SK-N-SH (cell line): ENCODE data around the gene ESRRG. TPM values are rescaled to one million over a fixed set of nuclear protein-coding genes. Genes with fewer than 3 reads are reported as not detected.
"Not testable (repeated sequence)": the region's sequence is repeated elsewhere in the genome, so short reads cannot be mapped to it uniquely, and the experiment has no call there.

Experiments
- CTCF ChIA-PET: fragments of 300-600, 350-600 bp; formaldehyde crosslinking; extraction: SDS; loops from one replicate; lab custom pipeline; 2021; lab: Yijun Ruan, JAX
- POLR2A ChIA-PET: fragments of 350-600 bp; sonication (Branson Sonifier 250); formaldehyde crosslinking; extraction: SDS; loops from one replicate; lab custom pipeline; 2020; ENCODE audit warnings: antibody characterized with exemption, inconsistent platforms; lab: Yijun Ruan, JAX
- DNase-seq: peaks from one replicate; pipeline ENCODE4 v3.0.0; 2012
- H2AFZ ChIP-seq: fragments of 200-600 bp; sonication (generic); 2 replicates; pipeline ENCODE4 v1.8.1; 2016; ENCODE audit warnings: antibody characterized with exemption, mild to moderate bottlenecking, low read depth
- H3F3A ChIP-seq: fragments of 200-600 bp; sonication (generic); replicated peaks from 2 replicates; pipeline ENCODE3; 2016; ENCODE audit warnings: antibody characterized with exemption, mild to moderate bottlenecking; ENCODE audit not compliant: insufficient read depth
- H3K27ac ChIP-seq, 2 experiments: fragments of 200-500 bp in 1 of 2; fragments of 200-600 bp in 1 of 2; sonication (Bioruptor generic) in 1 of 2; sonication (generic), shearing (Covaris generic) in 1 of 2; 2 replicates each; pipeline versions ENCODE4 v1.5.1 to v1.6.1; 2014 to 2016; ENCODE audit warnings: low read depth in 2 of 2, inconsistent platforms in 1 of 2, low read length in 1 of 2, mild to moderate bottlenecking in 1 of 2, mixed read lengths in 1 of 2
- H3K27me3 ChIP-seq: fragments of 200-600 bp; sonication (generic), shearing (Covaris generic); 2 replicates; pipeline ENCODE4 v1.6.1; 2016; ENCODE audit warnings: mixed run types; ENCODE audit not compliant: insufficient read depth
- H3K36me3 ChIP-seq, 2 experiments: fragments of 200-500 bp in 1 of 2; fragments of 200-600 bp in 1 of 2; sonication (Bioruptor generic) in 1 of 2; sonication (generic) in 1 of 2; replicated peaks in 1 of 2; 2 replicates each; pipeline versions ENCODE3 to v1.5.1; 2014 to 2016; ENCODE audit warnings: low read length in 1 of 2, mild to moderate bottlenecking in 1 of 2; ENCODE audit not compliant: insufficient read depth in 2 of 2, control insufficient read depth in 1 of 2
- H3K4me1 ChIP-seq, 2 experiments: fragments of 200-500 bp in 1 of 2; fragments of 200-600 bp in 1 of 2; sonication (Bioruptor generic) in 1 of 2; sonication (generic), shearing (Covaris generic) in 1 of 2; 2 replicates each; pipeline versions ENCODE4 v1.5.1 to v1.6.1; 2014 to 2016; ENCODE audit warnings: low read depth in 1 of 2, low read length in 1 of 2, mixed run types in 1 of 2; ENCODE audit not compliant: insufficient read depth in 2 of 2, control insufficient read depth in 1 of 2
- H3K4me2 ChIP-seq: fragments of 200-600 bp; sonication (generic), shearing (Covaris generic); 2 replicates; pipeline ENCODE4 v1.6.1; 2017; ENCODE audit warnings: mixed run types
- H3K4me3 ChIP-seq, 2 experiments: fragments of 200-500 bp in 1 of 2; fragments of 200-600 bp in 1 of 2; sonication (Bioruptor generic) in 1 of 2; sonication (generic), shearing (Covaris generic) in 1 of 2; 2 replicates each; pipeline versions ENCODE4 v1.5.1 to v1.8.1; 2014 to 2016; ENCODE audit warnings: low read depth in 2 of 2, inconsistent platforms in 1 of 2, low read length in 1 of 2, mild to moderate bottlenecking in 1 of 2, mixed read lengths in 1 of 2, moderate library complexity in 1 of 2
- H3K79me2 ChIP-seq: fragments of 200-600 bp; sonication (generic); 2 replicates; pipeline ENCODE4 v1.8.1; 2017; ENCODE audit warnings: mild to moderate bottlenecking; ENCODE audit not compliant: insufficient read depth
- H3K9ac ChIP-seq: fragments of 200-600 bp; sonication (generic); 2 replicates; pipeline ENCODE4 v1.6.1; 2017; ENCODE audit warnings: mixed run types
- H3K9me2 ChIP-seq: fragments of 200-600 bp; sonication (generic); 2 replicates; pipeline ENCODE4 v1.6.1; 2017; ENCODE audit warnings: mixed run types
- H3K9me3 ChIP-seq: fragments of 200-600 bp; sonication (generic); 2 replicates; pipeline ENCODE4 v1.6.1; 2017; ENCODE audit warnings: mixed run types, mild to moderate bottlenecking, moderate library complexity
- H4K20me1 ChIP-seq: fragments of 200-600 bp; sonication (generic); 2 replicates; pipeline ENCODE4 v1.6.1; 2017; ENCODE audit warnings: mild to moderate bottlenecking, mixed run types; ENCODE audit not compliant: insufficient read depth
- EZH2phosphoT487 ChIP-seq: fragments of 200-600 bp; sonication (generic); IDR thresholded peaks from 2 replicates; pipeline ENCODE4 v1.6.1; 2017; ENCODE audit warnings: low read depth, mixed run types, mild to moderate bottlenecking, antibody characterized with exemption, moderate library complexity, borderline replicate concordance
- FOSL2 ChIP-seq: IDR thresholded peaks from 2 replicates; pipeline ENCODE4 v1.4.0; 2012; ENCODE audit warnings: low read depth, mild to moderate bottlenecking, moderate library complexity, borderline replicate concordance
- FOXM1 ChIP-seq: IDR thresholded peaks from 2 replicates; pipeline ENCODE4 v1.4.0; 2012; ENCODE audit warnings: low read depth, mild to moderate bottlenecking
- GABPA ChIP-seq: IDR thresholded peaks from 2 replicates; pipeline ENCODE4 v1.4.0; 2012; ENCODE audit warnings: low read depth, mild to moderate bottlenecking
- MAX ChIP-seq: IDR thresholded peaks from 2 replicates; pipeline ENCODE4 v1.4.0; 2012; ENCODE audit warnings: low read depth
- MEF2A ChIP-seq: IDR thresholded peaks from 2 replicates; pipeline ENCODE4 v1.4.0; 2012; ENCODE audit warnings: low read depth, borderline replicate concordance
- NFIC ChIP-seq: IDR thresholded peaks from 2 replicates; pipeline ENCODE4 v1.4.0; 2012; ENCODE audit warnings: borderline replicate concordance
- NRF1 ChIP-seq: IDR thresholded peaks from 2 replicates; pipeline ENCODE4 v1.6.1; 2012; ENCODE audit warnings: low read depth, mild to moderate bottlenecking, low read length
- RXRA ChIP-seq: IDR thresholded peaks from 2 replicates; pipeline ENCODE4 v1.4.0; 2012; ENCODE audit warnings: low read depth, mild to moderate bottlenecking, borderline replicate concordance
- SIN3A ChIP-seq: IDR thresholded peaks from 2 replicates; pipeline ENCODE4 v1.6.1; 2012; ENCODE audit warnings: low read depth, mild to moderate bottlenecking, low read length, moderate library complexity, borderline replicate concordance
- TEAD4 ChIP-seq: IDR thresholded peaks from 2 replicates; pipeline ENCODE4 v1.4.0; 2012; ENCODE audit warnings: mild to moderate bottlenecking, borderline replicate concordance; ENCODE audit not compliant: insufficient read depth
- YY1 ChIP-seq: IDR thresholded peaks from 2 replicates; pipeline ENCODE4 v1.4.0; 2012; ENCODE audit warnings: low read depth, mild to moderate bottlenecking
- WGBS: methylation state at CpG from one replicate; pipeline ENCODE4 v1.1.6; 2017; ENCODE audit warnings: low lambda C conversion rate; 5-methylcytosine and 5-hydroxymethylcytosine counted together
- polyA plus RNA-seq, 3 experiments: library from polyadenylated mRNA; depleted of rRNA; stranded (reverse); fragments of >200 nt; gene quantifications; 2 replicates each; pipeline ENCODE4 v1.2.3, GENCODE V29; 2012
- TF ChIP-seq, protein P1 (sequence below): fragments of 150-350 bp; IDR thresholded peaks from 2 replicates; pipeline ENCODE4 v1.6.1; 2017; ENCODE audit warnings: antibody characterized with exemption, low read length, low read depth, borderline replicate concordance
- TF ChIP-seq, protein P2 (sequence below): fragments of 150-350 bp; IDR thresholded peaks from 2 replicates; pipeline ENCODE4 v1.6.1; 2016; ENCODE audit warnings: mild to moderate bottlenecking, low read depth, low read length
- TF ChIP-seq, protein P3 (sequence below): IDR thresholded peaks from 2 replicates; pipeline ENCODE4; 2012

The ESRRG gene
- polyA plus RNA-seq, 1 of the 3 experiments (the other 2 are of a cell fraction), result 0.26 TPM

GRCh38 chr1:216529851-216530250 is 193.4 kb downstream of the ESRRG start:
- H3K9me2 ChIP-seq, H3K9me3 ChIP-seq, H3K79me2 ChIP-seq, CTCF ChIA-PET, H3K4me2 ChIP-seq, H2AFZ ChIP-seq, H3K9ac ChIP-seq, H3K27me3 ChIP-seq, H3K36me3 ChIP-seq, H3F3A ChIP-seq, POLR2A ChIA-PET, DNase-seq, H4K20me1 ChIP-seq, H3K4me3 ChIP-seq, H3K27ac ChIP-seq: not testable (repeated sequence)
- peaks cover 0 to 34% of the 10 kb centered on the region in 2 experiments; a peak in 2 of 4 replicates for H3K4me1 ChIP-seq
- WGBS, result 89% methylated on average over 3 of the region's 3 CpGs

- Histone ChIP-seq H3K4me1 (peaks cover 0 to 26% of the 10 kb centered on the region in 2 experiments; a peak in 2 of 4 replicates), H4K20me1 (no peaks in the 10 kb centered on the region), H3K9me3 (no peaks in the 10 kb centered on the region), H2AFZ (no peak overlapping the region), H3K4me3 (no peak overlapping the region), H3K27me3 (no peaks in the 10 kb centered on the region), H3K9me2 (no peaks in the 10 kb centered on the region), H3K27ac (no peak overlapping the region), H3K79me2 (no peaks in the 10 kb centered on the region), H3K36me3 (no peaks in the 10 kb centered on the region), H3F3A (no peaks in the 10 kb centered on the region), H3K9ac (no peak overlapping the region), H3K4me2 (no peak overlapping the region)
- 82% methylated on average over 1 of the region's 1 CpG for WGBS
- ChIA-PET CTCF (interaction anchor here (0.8 kb wide), 1 partner anchor 307 kb away, joined by 3 read pairs; no protein-coding TSS in a partner anchor), POLR2A (no interaction called here)
- no peak for DNase-seq
- no peak for TF ChIP-seq MEF2A
- no peak for TF ChIP-seq FOXM1
- TF ChIP-seq YY1, result no peak
- TF ChIP-seq, protein P1, sequence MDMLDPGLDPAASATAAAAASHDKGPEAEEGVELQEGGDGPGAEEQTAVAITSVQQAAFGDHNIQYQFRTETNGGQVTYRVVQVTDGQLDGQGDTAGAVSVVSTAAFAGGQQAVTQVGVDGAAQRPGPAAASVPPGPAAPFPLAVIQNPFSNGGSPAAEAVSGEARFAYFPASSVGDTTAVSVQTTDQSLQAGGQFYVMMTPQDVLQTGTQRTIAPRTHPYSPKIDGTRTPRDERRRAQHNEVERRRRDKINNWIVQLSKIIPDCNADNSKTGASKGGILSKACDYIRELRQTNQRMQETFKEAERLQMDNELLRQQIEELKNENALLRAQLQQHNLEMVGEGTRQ, result no peak
- TF ChIP-seq MAX, result no peak
- no peak for TF ChIP-seq NRF1
- no peak for TF ChIP-seq FOSL2
- no peak for TF ChIP-seq SIN3A
- no peak for TF ChIP-seq GABPA
- TF ChIP-seq EZH2phosphoT487, result no peak
- no peak for TF ChIP-seq NFIC
- TF ChIP-seq RXRA, result no peak
- TF ChIP-seq, protein P2, sequence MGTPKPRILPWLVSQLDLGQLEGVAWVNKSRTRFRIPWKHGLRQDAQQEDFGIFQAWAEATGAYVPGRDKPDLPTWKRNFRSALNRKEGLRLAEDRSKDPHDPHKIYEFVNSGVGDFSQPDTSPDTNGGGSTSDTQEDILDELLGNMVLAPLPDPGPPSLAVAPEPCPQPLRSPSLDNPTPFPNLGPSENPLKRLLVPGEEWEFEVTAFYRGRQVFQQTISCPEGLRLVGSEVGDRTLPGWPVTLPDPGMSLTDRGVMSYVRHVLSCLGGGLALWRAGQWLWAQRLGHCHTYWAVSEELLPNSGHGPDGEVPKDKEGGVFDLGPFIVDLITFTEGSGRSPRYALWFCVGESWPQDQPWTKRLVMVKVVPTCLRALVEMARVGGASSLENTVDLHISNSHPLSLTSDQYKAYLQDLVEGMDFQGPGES, result no peak
- no peak for TF ChIP-seq TEAD4
- TF ChIP-seq, protein P3, sequence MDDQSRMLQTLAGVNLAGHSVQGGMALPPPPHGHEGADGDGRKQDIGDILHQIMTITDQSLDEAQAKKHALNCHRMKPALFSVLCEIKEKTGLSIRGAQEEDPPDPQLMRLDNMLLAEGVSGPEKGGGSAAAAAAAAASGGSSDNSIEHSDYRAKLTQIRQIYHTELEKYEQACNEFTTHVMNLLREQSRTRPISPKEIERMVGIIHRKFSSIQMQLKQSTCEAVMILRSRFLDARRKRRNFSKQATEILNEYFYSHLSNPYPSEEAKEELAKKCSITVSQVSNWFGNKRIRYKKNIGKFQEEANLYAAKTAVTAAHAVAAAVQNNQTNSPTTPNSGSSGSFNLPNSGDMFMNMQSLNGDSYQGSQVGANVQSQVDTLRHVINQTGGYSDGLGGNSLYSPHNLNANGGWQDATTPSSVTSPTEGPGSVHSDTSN, result no peak
Observed at GRCh38 chr1:216528816-216529215, 194.4 kb downstream of the ESRRG start.
